Endothelial cell of umbilical vein (primary cell): ENCODE measurements around the gene EGF. TPM values are rescaled to one million over a fixed set of nuclear protein-coding genes. Genes with fewer than 3 reads are reported as not detected.

Source experiments
- BruUV-seq: library from RNA; stranded (reverse); fragments of 400-500 nt; replicated peaks from 2 replicates; lab custom pipeline; 2021; lab: Mats Ljungman, UMichigan
- CTCF ChIA-PET: fragments of 300-600, 350-600 bp; sonication (Branson Sonifier 250); formaldehyde crosslinking; loops from one replicate; lab custom pipeline; 2021; ENCODE audit warnings: antibody characterized with exemption, inconsistent platforms; lab: Charles Lee
- POLR2A ChIA-PET: fragments of 300-600, 350-600 bp; sonication (Branson Sonifier 250); formaldehyde crosslinking; loops from one replicate; lab custom pipeline; 2021; ENCODE audit warnings: antibody characterized with exemption, inconsistent platforms; lab: Charles Lee
- DNase-seq: peaks from one replicate; pipeline ENCODE4 v3.0.0-alpha.2; 2011; ENCODE audit warnings: low read depth, low spot score
- FAIRE-seq: peaks from 2 replicates; lab custom pipeline; 2011; peaks lifted over from hg19 to GRCh38; lab: Jason Lieb, UNC
- H2AFZ ChIP-seq: 2 replicates; pipeline ENCODE4 v1.6.0; 2012; ENCODE audit warnings: low read depth, low read length, control low read depth, inconsistent platforms
- H3K27ac ChIP-seq: 2 replicates; pipeline ENCODE4 v1.5.1; 2011; ENCODE audit warnings: low read depth, mild to moderate bottlenecking, control low read depth, low read length, moderate library complexity; ENCODE audit not compliant: insufficient read depth
- H3K27me3 ChIP-seq, 2 experiments: 2 replicates each; pipeline versions ENCODE4 v1.6.0 to v1.6.1; 2011; ENCODE audit warnings: low read length in 2 of 2, mixed read lengths in 1 of 2; ENCODE audit not compliant: control insufficient read depth in 2 of 2, insufficient read depth in 2 of 2
- H3K36me3 ChIP-seq, 2 experiments: 2 replicates in 1 of 2; 3 replicates in 1 of 2; pipeline ENCODE4 v1.5.1; 2011; ENCODE audit warnings: low read length in 2 of 2, mild to moderate bottlenecking in 1 of 2, moderate library complexity in 1 of 2; ENCODE audit not compliant: control insufficient read depth in 2 of 2, insufficient read depth in 2 of 2; ENCODE audit errors: extremely low read depth in 1 of 2
- H3K4me1 ChIP-seq: 3 replicates; pipeline ENCODE4 v1.5.1; 2011; ENCODE audit warnings: mild to moderate bottlenecking, low read length; ENCODE audit not compliant: control insufficient read depth, insufficient read depth; ENCODE audit errors: extremely low read depth
- H3K4me2 ChIP-seq: 2 replicates; pipeline ENCODE4 v1.6.1; 2011; ENCODE audit warnings: low read length, control low read depth, mixed read lengths; ENCODE audit not compliant: insufficient read depth
- H3K4me3 ChIP-seq, 3 experiments: fragments of 200-600 bp in 1 of 3; sonication (generic), shearing (Covaris generic) in 1 of 3; replicated peaks in 1 of 3; 2 replicates each; pipeline ENCODE4 v1.5.1; 2011 to 2016; ENCODE audit warnings: control low read depth in 3 of 3, low read length in 3 of 3, mild to moderate bottlenecking in 2 of 3, inconsistent platforms in 1 of 3, low read depth in 1 of 3, moderate library complexity in 1 of 3; ENCODE audit not compliant: insufficient read depth in 1 of 3
- H3K79me2 ChIP-seq: 2 replicates; pipeline ENCODE4 v1.6.0; 2012; ENCODE audit warnings: low read length, inconsistent platforms; ENCODE audit not compliant: control insufficient read depth, insufficient read depth
- H3K9ac ChIP-seq: replicated peaks from 2 replicates; pipeline ENCODE3; 2011; ENCODE audit warnings: low read length, control low read depth; ENCODE audit not compliant: insufficient read depth; ENCODE audit errors: extremely low read depth
- H3K9me1 ChIP-seq: replicated peaks from 3 replicates; pipeline ENCODE4 v1.6.0; 2011; ENCODE audit warnings: mild to moderate bottlenecking, low read length; ENCODE audit not compliant: control insufficient read depth, insufficient read depth; ENCODE audit errors: extremely low read depth
- H3K9me3 ChIP-seq: replicated peaks from 2 replicates; pipeline ENCODE4 v1.5.1; 2012; ENCODE audit warnings: low read length, inconsistent platforms; ENCODE audit not compliant: control insufficient read depth, insufficient read depth
- H4K20me1 ChIP-seq: replicated peaks from 2 replicates; pipeline ENCODE3; 2011; ENCODE audit warnings: mild to moderate bottlenecking, low read length; ENCODE audit not compliant: control insufficient read depth, insufficient read depth; ENCODE audit errors: extremely low read depth
- EZH2 ChIP-seq: IDR thresholded peaks from 2 replicates; pipeline ENCODE4 v1.6.1; 2012; ENCODE audit warnings: borderline replicate concordance, low read depth, mild to moderate bottlenecking, moderate library complexity, low read length, inconsistent platforms; ENCODE audit not compliant: severe bottlenecking
- FOS ChIP-seq: IDR thresholded peaks from 2 replicates; pipeline ENCODE4 v1.6.1; 2011; ENCODE audit warnings: mild to moderate bottlenecking, low read length, moderate library complexity, borderline replicate concordance; ENCODE audit not compliant: insufficient read depth
- GATA2 ChIP-seq: IDR thresholded peaks from 2 replicates; pipeline ENCODE4 v1.7.0; 2011; ENCODE audit warnings: low read depth, mild to moderate bottlenecking, moderate library complexity, mixed read lengths, low read length; ENCODE audit not compliant: insufficient read length, insufficient read depth
- JUN ChIP-seq: IDR thresholded peaks from 2 replicates; pipeline ENCODE4 v1.6.1; 2011; ENCODE audit warnings: borderline replicate concordance, low read depth; ENCODE audit not compliant: insufficient read length, insufficient read depth
- MYC ChIP-seq: IDR thresholded peaks from one replicate; pipeline ENCODE4 v1.6.1; 2011; ENCODE audit warnings: mild to moderate bottlenecking, low read depth, low read length
- POLR2A ChIP-seq: IDR thresholded peaks from 2 replicates; pipeline ENCODE4 v1.6.1; 2012; ENCODE audit warnings: low read depth, mild to moderate bottlenecking, control low read depth, low read length
- POLR2AphosphoS5 ChIP-seq: IDR thresholded peaks from 2 replicates; pipeline ENCODE4 v1.6.1; 2012; ENCODE audit warnings: low read depth, mild to moderate bottlenecking, control low read depth, low read length, moderate library complexity; ENCODE audit not compliant: insufficient read depth
- dilution Hi-C: fragments of 300-500 bp; cut with MboI; formaldehyde crosslinking; loops from one replicate; pipeline ENCODE4 v1.15.0; 2019; ENCODE audit warnings: low sequenced_read_pairs; ENCODE audit not compliant: extremely low pct_ligation_motif_present
- intact Hi-C: fragments of 100-400 bp; cut with micrococcal nuclease; formaldehyde crosslinking; loops from one replicate; pipeline ENCODE4 v1.10.0; 2022
- polyA plus RNA-seq, 4 experiments: library from polyadenylated mRNA; depleted of rRNA in 3 of 4; stranded (reverse) in 3 of 4; unstranded in 1 of 4; fragments of >200 nt; gene quantifications; 2 replicates each; pipeline versions ENCODE4 v1.2.1 to v1.2.3, GENCODE V29; 2011 to 2012; ENCODE audit warnings: missing spikeins in 1 of 4
- total RNA-seq: library from RNA; stranded (reverse); gene quantifications from 2 replicates; pipeline ENCODE4 v1.2.3, GENCODE V29; 2021
- TF ChIP-seq, protein P1 (sequence below), 2 donors: IDR thresholded peaks; 1 replicate in 1 of 2; 2 replicates in 1 of 2; pipeline ENCODE4 v1.5.1; 2011; ENCODE audit warnings: low read length in 2 of 2, mild to moderate bottlenecking in 2 of 2, moderate library complexity in 2 of 2, control low read depth in 1 of 2, inconsistent platforms in 1 of 2, low read depth in 1 of 2; ENCODE audit not compliant: insufficient read depth in 1 of 2; ENCODE audit errors: extremely low read depth in 1 of 2
- TF ChIP-seq, protein P2 (sequence below): IDR thresholded peaks from 2 replicates; pipeline ENCODE4 v1.6.1; 2011; ENCODE audit not compliant: insufficient read depth, insufficient read length

EGF gene
- total and polyA plus RNA-seq, 2 donors (not counting 3 experiments of a cell fraction or from before 2014, with no cell fraction given), result not detected

DNA sequence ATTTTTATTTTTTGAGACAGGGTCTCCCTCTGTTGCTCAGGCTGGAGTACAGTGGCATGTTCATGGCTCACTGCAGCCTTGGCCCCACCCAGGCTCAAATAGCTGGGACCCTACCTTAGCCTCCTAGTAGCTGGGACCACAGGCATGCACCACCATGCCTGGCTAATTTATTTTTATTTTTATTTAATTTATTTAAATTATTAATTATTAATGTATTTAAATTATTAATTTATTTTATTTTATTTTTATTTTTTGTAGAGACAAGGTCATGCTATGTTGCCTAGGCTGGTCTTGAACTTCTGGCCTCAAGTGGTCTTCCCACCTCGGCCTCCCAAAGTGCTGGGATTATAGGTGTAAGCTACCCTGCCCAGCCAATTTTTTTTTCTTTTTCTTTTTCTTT is 69.3 kb downstream of the EGF start:
- no peaks in the 10 kb centered on the region for H3K9me1 ChIP-seq
- dilution Hi-C loops, result no loop called here
- no TSS peak for BruUV-seq
- no peak overlapping the region for H3K4me2 ChIP-seq
- H3K27me3 ChIP-seq, result peaks cover 27 to 28% of the 10 kb centered on the region in 2 experiments
- no peak overlapping the region for H2AFZ ChIP-seq
- H3K36me3 ChIP-seq, result no peaks in the 10 kb centered on the region
- H3K9ac ChIP-seq, result no peak overlapping the region
- no peaks in the 10 kb centered on the region for H3K4me1 ChIP-seq
- FAIRE-seq, result no peak
- ChIA-PET POLR2A (no interaction called here), CTCF (interaction anchor here (0.9 to 1.2 kb wide), 2 partner anchors 17 to 561 kb away, joined by 3 to 4 read pairs; no protein-coding TSS in a partner anchor)
- H3K4me3 ChIP-seq, result no peak overlapping the region
- no peaks in the 10 kb centered on the region for H4K20me1 ChIP-seq
- no peak for TF ChIP-seq POLR2A
- no peak for TF ChIP-seq MYC
- no peak for TF ChIP-seq GATA2
- TF ChIP-seq JUN, result no peak
- no peak for TF ChIP-seq EZH2
- TF ChIP-seq FOS, result no peak
- TF ChIP-seq, protein P1, sequence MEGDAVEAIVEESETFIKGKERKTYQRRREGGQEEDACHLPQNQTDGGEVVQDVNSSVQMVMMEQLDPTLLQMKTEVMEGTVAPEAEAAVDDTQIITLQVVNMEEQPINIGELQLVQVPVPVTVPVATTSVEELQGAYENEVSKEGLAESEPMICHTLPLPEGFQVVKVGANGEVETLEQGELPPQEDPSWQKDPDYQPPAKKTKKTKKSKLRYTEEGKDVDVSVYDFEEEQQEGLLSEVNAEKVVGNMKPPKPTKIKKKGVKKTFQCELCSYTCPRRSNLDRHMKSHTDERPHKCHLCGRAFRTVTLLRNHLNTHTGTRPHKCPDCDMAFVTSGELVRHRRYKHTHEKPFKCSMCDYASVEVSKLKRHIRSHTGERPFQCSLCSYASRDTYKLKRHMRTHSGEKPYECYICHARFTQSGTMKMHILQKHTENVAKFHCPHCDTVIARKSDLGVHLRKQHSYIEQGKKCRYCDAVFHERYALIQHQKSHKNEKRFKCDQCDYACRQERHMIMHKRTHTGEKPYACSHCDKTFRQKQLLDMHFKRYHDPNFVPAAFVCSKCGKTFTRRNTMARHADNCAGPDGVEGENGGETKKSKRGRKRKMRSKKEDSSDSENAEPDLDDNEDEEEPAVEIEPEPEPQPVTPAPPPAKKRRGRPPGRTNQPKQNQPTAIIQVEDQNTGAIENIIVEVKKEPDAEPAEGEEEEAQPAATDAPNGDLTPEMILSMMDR (IDR thresholded peaks at IDR 0.05; ENCODE audit: extremely low read depth in 1 of 2, insufficient read depth in 1 of 2, low read depth in 1 of 2, low read length in 2 of 2), result no peak
- no peak for TF ChIP-seq POLR2AphosphoS5
- TF ChIP-seq, protein P2, sequence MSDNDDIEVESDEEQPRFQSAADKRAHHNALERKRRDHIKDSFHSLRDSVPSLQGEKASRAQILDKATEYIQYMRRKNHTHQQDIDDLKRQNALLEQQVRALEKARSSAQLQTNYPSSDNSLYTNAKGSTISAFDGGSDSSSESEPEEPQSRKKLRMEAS, result no peak
- H3K79me2 ChIP-seq, result no peaks in the 10 kb centered on the region
- intact Hi-C loops, result no loop called here
- DNase-seq, result no peak
- no peak overlapping the region for H3K27ac ChIP-seq
- H3K9me3 ChIP-seq, result no peaks in the 10 kb centered on the region
